Jurkat, Clone E6-1 (cell line): ENCODE results near the gene CDC45.
A peak's percentile ranks its signal among the peaks of the same experiment; 100 is the strongest.
"Not testable (repeated sequence)": the region's sequence is repeated elsewhere in the genome, so short reads cannot be mapped to it uniquely, and the experiment has no call there.

Experiments
- DNase-seq: peaks from one replicate; pipeline ENCODE4 v3.0.0-alpha.2; 2011; ENCODE audit warnings: low read depth, low spot score
- H3K4me3 ChIP-seq: 2 replicates; pipeline ENCODE4 v1.5.1; 2011; ENCODE audit warnings: mild to moderate bottlenecking, low read length, control low read depth, moderate library complexity

CDC45 gene

GRCh38 chr22:19522190-19522880 lies 42.6 kb downstream of the CDC45 start:
- no peak for DNase-seq
- H3K4me3 ChIP-seq, result no peak overlapping the region

- no peak overlapping the region for H3K4me3 ChIP-seq
- DNase-seq, result no peak
These were observed 43.1 kb downstream of the CDC45 start for GRCh38 chr22:19522881-19523239.

- no peak for DNase-seq
- H3K4me3 ChIP-seq, result no peak overlapping the region
These were observed 43.8 kb downstream of the CDC45 start for GRCh38 chr22:19523240-19524169.

GRCh38 chr22:19524170-19525115 lies 44.7 kb downstream of the CDC45 start, which contains the start of gene CLDN5:
Gene CLDN5 (minus strand): TSS chr22:19524410. CDS start chr22:19524255, 155 bp downstream.
- no peak within 1 kb of the TSS for H3K4me3 ChIP-seq
- no peak for DNase-seq

GRCh38 chr22:19525116-19525660 lies 45.5 kb downstream of the CDC45 start:
- DNase-seq, result no peak
- no peak overlapping the region for H3K4me3 ChIP-seq

GRCh38 chr22:19525666-19526065 lies 45.9 kb downstream of the CDC45 start:
- no peak overlapping the region for H3K4me3 ChIP-seq
- DNase-seq, result no peak

GRCh38 chr22:19526076-19526701 lies 46.5 kb downstream of the CDC45 start:
- no peak overlapping the region for H3K4me3 ChIP-seq
- no peak for DNase-seq

GRCh38 chr22:19526702-19527111 lies 47.0 kb downstream of the CDC45 start:
- no peak for DNase-seq

GRCh38 chr22:19527321-19527721 lies 47.6 kb downstream of the CDC45 start:
- DNase-seq, result no peak
- H3K4me3 ChIP-seq, result no peak overlapping the region

More at GRCh38 chr22:19526702-19527111, 47.0 kb downstream of the CDC45 start:
- no peak overlapping the region for H3K4me3 ChIP-seq

- H3K4me3 ChIP-seq, result no peak overlapping the region
- no peak for DNase-seq
These were observed 48.2 kb downstream of the CDC45 start for GRCh38 chr22:19527861-19528417.

- no peak for DNase-seq
- H3K4me3 ChIP-seq, result no peak overlapping the region
These were observed 50.1 kb downstream of the CDC45 start for GRCh38 chr22:19529811-19530210.

- no peak for DNase-seq
- no peak overlapping the region for H3K4me3 ChIP-seq
These were observed 51.0 kb downstream of the CDC45 start for GRCh38 chr22:19530751-19531150.

- H3K4me3 ChIP-seq, DNase-seq: not testable (repeated sequence)
These were observed 51.6 kb downstream of the CDC45 start for GRCh38 chr22:19531327-19531726.

- DNase-seq, result no peak
- H3K4me3 ChIP-seq, result no peak overlapping the region
These were observed 53.4 kb downstream of the CDC45 start for GRCh38 chr22:19533049-19533626.

GRCh38 chr22:19533857-19534256 lies 54.1 kb downstream of the CDC45 start:
- DNase-seq, result no peak
- no peak overlapping the region for H3K4me3 ChIP-seq

GRCh38 chr22:19535001-19535400 lies 55.3 kb downstream of the CDC45 start:
- peak; percentile 39 for DNase-seq

GRCh38 chr22:19536564-19536963 lies 56.8 kb downstream of the CDC45 start:
- no peak overlapping the region for H3K4me3 ChIP-seq
- DNase-seq, result no peak

More at GRCh38 chr22:19535001-19535400, 55.3 kb downstream of the CDC45 start:
- H3K4me3 ChIP-seq, result no peak overlapping the region
